NCI-H69 (cell line): Measurements from ENCODE around the gene KCNG2.

Experiments
- DNase-seq: peaks from one replicate; lab custom pipeline; 2025; lab: John Stamatoyannopoulos, UW

The KCNG2 gene

GRCh38 chr18:79784965-79785770, 12.6 kb upstream of the KCNG2 start:
- no peak for DNase-seq

GRCh38 chr18:79785831-79786230, 11.9 kb upstream of the KCNG2 start:
- DNase-seq = no peak

- DNase-seq = no peak
Measured at GRCh38 chr18:79786304-79786703, 11.4 kb upstream of the KCNG2 start.

GRCh38 chr18:79786786-79787526, 10.8 kb upstream of the KCNG2 start:
- no peak for DNase-seq

- no peak for DNase-seq
Measured at GRCh38 chr18:79787527-79787864, 10.2 kb upstream of the KCNG2 start.

GRCh38 chr18:79787865-79788733, 9.6 kb upstream of the KCNG2 start:
- DNase-seq = no peak

- no peak for DNase-seq
Measured at GRCh38 chr18:79788734-79789085, 9.0 kb upstream of the KCNG2 start.

- no peak for DNase-seq
Measured at GRCh38 chr18:79789091-79789891, 8.4 kb upstream of the KCNG2 start.

- peak; percentile 36 for DNase-seq
Measured at GRCh38 chr18:79789901-79790890, 7.5 kb upstream of the KCNG2 start.

GRCh38 chr18:79790996-79791972, 6.5 kb upstream of the KCNG2 start:
- no peak for DNase-seq

GRCh38 chr18:79792096-79792987, 5.4 kb upstream of the KCNG2 start:
- DNase-seq = no peak

- DNase-seq = no peak
Measured at GRCh38 chr18:79792988-79793355, 4.8 kb upstream of the KCNG2 start.

GRCh38 chr18:79794846-79795245, 2.9 kb upstream of the KCNG2 start:
- no peak for DNase-seq

GRCh38 chr18:79795446-79795845, 2.3 kb upstream of the KCNG2 start:
- no peak for DNase-seq

- DNase-seq = no peak
Measured at GRCh38 chr18:79796016-79796415, 1.7 kb upstream of the KCNG2 start.

- peak; percentile 16 for DNase-seq
Measured at GRCh38 chr18:79796531-79797405, 970 bp upstream of the KCNG2 start.

- DNase-seq = peak; percentile 18
Measured at GRCh38 chr18:79798346-79798998, 734 bp downstream of the KCNG2 start.
